HepG2 (cell line): ENCODE data around the gene CSTF1. TPM values are rescaled to one million over a fixed set of nuclear protein-coding genes. Genes with fewer than 3 reads are reported as not detected.

ENCODE experiments used
- ATAC-seq: fragments of 200-7000 bp; cut with Tn5 transposase; 3 replicates; pipeline ENCODE4 v1.9.1; 2020; ENCODE audit warnings: mild to moderate bottlenecking, moderate library complexity
- BruUV-seq: library from RNA; stranded (reverse); fragments of 400-500 nt; replicated peaks from 2 replicates; lab custom pipeline; 2021; lab: Mats Ljungman, UMichigan
- CTCF ChIA-PET: fragments of 300-600 bp; formaldehyde crosslinking; extraction: SDS; loops from one replicate; lab custom pipeline; 2021; ENCODE audit warnings: low total read pairs, inconsistent platforms, low intra/inter-chr PET ratio; lab: Yijun Ruan, JAX
- POLR2A ChIA-PET: fragments of 350-600 bp; sonication (Branson Sonifier 250); formaldehyde crosslinking; loops from one replicate; lab custom pipeline; 2020; ENCODE audit warnings: antibody characterized with exemption, inconsistent platforms; lab: Yijun Ruan, JAX
- DNase-seq: peaks from one replicate; pipeline ENCODE4 v3.0.0-alpha.2; 2015; ENCODE audit warnings: low spot score
- FAIRE-seq: peaks from 3 replicates; lab custom pipeline; 2011; peaks lifted over from hg19 to GRCh38; lab: Jason Lieb, UNC
- H2AFZ ChIP-seq: one replicate; pipeline ENCODE4 v1.6.1; 2011; ENCODE audit warnings: low read length, inconsistent platforms
- H3K27ac ChIP-seq: fragments of 300-600 bp; 3 replicates; pipeline ENCODE4 v1.8.0; 2011; ENCODE audit warnings: mixed run types, mild to moderate bottlenecking, mixed read lengths, low read length, inconsistent platforms; ENCODE audit not compliant: insufficient read depth; ENCODE audit errors: extremely low read length
- H3K27me3 ChIP-seq, 2 experiments: fragments of 200-600 bp in 1 of 2; 2 replicates in 1 of 2; 3 replicates in 1 of 2; pipeline versions ENCODE4 v1.6.0 to v1.8.0; 2011; ENCODE audit warnings: low read length in 2 of 2, mild to moderate bottlenecking in 2 of 2, moderate library complexity in 2 of 2, inconsistent platforms in 1 of 2; ENCODE audit not compliant: insufficient read depth in 2 of 2, control insufficient read depth in 1 of 2
- H3K36me3 ChIP-seq, 2 experiments: fragments of 200-600 bp in 1 of 2; replicated peaks in 1 of 2; 2 replicates in 1 of 2; 3 replicates in 1 of 2; pipeline versions ENCODE4 v1.5.1 to v1.8.0; 2011; ENCODE audit warnings: low read length in 2 of 2, inconsistent platforms in 1 of 2; ENCODE audit not compliant: insufficient read depth in 2 of 2, control insufficient read depth in 1 of 2
- H3K4me1 ChIP-seq: 2 replicates; pipeline ENCODE4 v1.5.1; 2012; ENCODE audit warnings: low read length, inconsistent platforms; ENCODE audit not compliant: insufficient read depth
- H3K4me2 ChIP-seq: 2 replicates; pipeline ENCODE4 v1.6.0; 2011; ENCODE audit warnings: low read depth, low read length, inconsistent platforms
- H3K4me3 ChIP-seq, 3 experiments: fragments of 200-600 bp in 1 of 3; sonication (generic), shearing (Covaris generic) in 1 of 3; replicated peaks in 1 of 3; 2 replicates each; pipeline ENCODE4 v1.5.1; 2011 to 2016; ENCODE audit warnings: low read length in 3 of 3, inconsistent platforms in 2 of 3, low read depth in 2 of 3, mild to moderate bottlenecking in 2 of 3, control low read depth in 1 of 3, mixed read lengths in 1 of 3; ENCODE audit not compliant: insufficient read depth in 1 of 3
- H3K79me2 ChIP-seq: one replicate; pipeline ENCODE4 v1.6.1; 2011; ENCODE audit warnings: low read length, inconsistent platforms; ENCODE audit not compliant: insufficient read depth
- H3K9ac ChIP-seq: 2 replicates; pipeline ENCODE4 v1.6.0; 2011; ENCODE audit warnings: mild to moderate bottlenecking, low read depth, low read length, inconsistent platforms; ENCODE audit not compliant: insufficient read depth
- H3K9me3 ChIP-seq: 2 replicates; pipeline ENCODE4 v1.5.1; 2012; ENCODE audit warnings: mild to moderate bottlenecking, low read length
- H4K20me1 ChIP-seq: 2 replicates; pipeline ENCODE4 v1.6.0; 2011; ENCODE audit warnings: inconsistent platforms, mild to moderate bottlenecking, low read length, moderate library complexity; ENCODE audit not compliant: insufficient read depth
- ELF4 ChIP-seq: sonication (generic); formaldehyde crosslinking; IDR thresholded peaks from 2 replicates; pipeline ENCODE4 v1.5.0; 2020; ENCODE audit warnings: missing genetic modification reagents, mild to moderate bottlenecking, moderate library complexity, borderline replicate concordance
- MED8 ChIP-seq: sonication (generic); formaldehyde crosslinking; IDR thresholded peaks from 2 replicates; pipeline ENCODE4 v1.8.1; 2023; ENCODE audit warnings: mild to moderate bottlenecking, missing genetic modification reagents; ENCODE audit not compliant: insufficient replicate concordance
- POLR2AphosphoS5 ChIP-seq: IDR thresholded peaks from 2 replicates; pipeline ENCODE4 v1.6.1; 2012; ENCODE audit warnings: low read depth, low read length
- SOX13 ChIP-seq, 3 experiments: fragments of 450-650 bp in 1 of 3; sonication (generic) in 1 of 3; formaldehyde crosslinking in 1 of 3; IDR thresholded peaks in 2 of 3; conservative IDR thresholded peaks in 1 of 3; 2 replicates each; pipeline versions ENCODE4 v1.5.0 to v1.6.1; 2016 to 2020; ENCODE audit warnings: antibody characterized with exemption in 1 of 3, mild to moderate bottlenecking in 1 of 3, missing compliant biosample characterization in 1 of 3, missing genetic modification reagents in 1 of 3, moderate library complexity in 1 of 3
- ZIK1 ChIP-seq: sonication (generic); formaldehyde crosslinking; IDR thresholded peaks from 2 replicates; pipeline ENCODE4 v1.5.0; 2020; ENCODE audit warnings: mild to moderate bottlenecking, low read depth, missing genetic modification reagents, borderline replicate concordance
- ZNF225 ChIP-seq: sonication (generic); formaldehyde crosslinking; IDR thresholded peaks from 2 replicates; pipeline ENCODE4 v1.4.0; 2020; ENCODE audit warnings: mild to moderate bottlenecking, missing genetic modification reagents
- ZNF331 ChIP-seq: sonication (generic); formaldehyde crosslinking; IDR thresholded peaks from 2 replicates; pipeline ENCODE4 v1.4.0; 2020; ENCODE audit warnings: missing genetic modification reagents
- ZNF367 ChIP-seq: sonication (generic); formaldehyde crosslinking; IDR thresholded peaks from 2 replicates; pipeline ENCODE4 v1.4.0; 2020; ENCODE audit warnings: missing genetic modification reagents, borderline replicate concordance
- ZNF574 ChIP-seq: sonication (generic); formaldehyde crosslinking; IDR thresholded peaks from 2 replicates; pipeline ENCODE4 v1.4.0; 2020; ENCODE audit warnings: missing genetic modification reagents
- ZNF629 ChIP-seq: sonication (generic); formaldehyde crosslinking; conservative IDR thresholded peaks from 2 replicates; pipeline ENCODE4 v1.5.0; 2020; ENCODE audit warnings: missing genetic modification reagents
- WGBS: methylation state at CpG from one replicate; pipeline ENCODE4 v1.1.6; 2017; ENCODE audit warnings: low lambda C conversion rate; 5-methylcytosine and 5-hydroxymethylcytosine counted together
- in situ Hi-C: cut with HindIII; loops from 2 replicates; pipeline ENCODE4 v1.10.0; 2017; ENCODE audit warnings: low pct_unique_long_range_greater_than_20kb; ENCODE audit not compliant: extremely low pct_ligation_motif_present
- intact Hi-C: fragments of 100-400 bp; cut with micrococcal nuclease; formaldehyde crosslinking; loops from one replicate; pipeline ENCODE4 v1.10.0; 2022; ENCODE audit not compliant: unreplicated experiment
- polyA plus RNA-seq, 8 experiments: library from polyadenylated mRNA; depleted of rRNA in 3 of 8; stranded (reverse) in 7 of 8; unstranded in 1 of 8; fragments of >200 nt; fragmentation: Illumina TruSeq in 4 of 8; extraction: Trizol in 4 of 8; gene quantifications; 2 replicates each; pipeline versions ENCODE4 v1.2.1 to v1.2.3, GENCODE V29; 2011 to 2016; ENCODE audit warnings: low read depth in 4 of 8, missing spikeins in 1 of 8, mixed read lengths in 1 of 8; ENCODE audit not compliant: insufficient read depth in 1 of 8
- total RNA-seq, 5 experiments: library from RNA; depleted of rRNA; stranded (reverse); fragments of >200 nt; fragmentation: Illumina TruSeq; extraction: Trizol; gene quantifications; 2 replicates each; pipeline ENCODE4 v1.2.3, GENCODE V29; 2016; ENCODE audit warnings: low read depth in 1 of 5
- TF ChIP-seq, protein P1 (sequence below): sonication (generic); formaldehyde crosslinking; IDR thresholded peaks from 2 replicates; pipeline ENCODE4 v1.5.0; 2020; ENCODE audit warnings: mild to moderate bottlenecking, missing genetic modification reagents
- TF ChIP-seq, protein P2 (sequence below): sonication (generic); formaldehyde crosslinking; IDR thresholded peaks from 2 replicates; pipeline ENCODE4 v1.5.0; 2020; ENCODE audit warnings: missing genetic modification reagents

The CSTF1 gene
- total and polyA plus RNA-seq, 2 of the 13 experiments (the other 11 are each of a cell fraction or from before 2014, with no cell fraction given) = 70.9 to 100 TPM

GRCh38 chr20:56430957-56431356 lies 38.5 kb downstream of the CSTF1 start:
- no peak for TF ChIP-seq POLR2AphosphoS5
- TF ChIP-seq ZNF629 (CRISPR knock-in tag) = peak; percentile 68
- Histone ChIP-seq H3K27me3 (no peaks in the 10 kb centered on the region), H3K9ac (no peak overlapping the region), H3K79me2 (no peaks in the 10 kb centered on the region), H4K20me1 (no peaks in the 10 kb centered on the region), H3K4me2 (no peak overlapping the region), H3K4me3 (no peak overlapping the region), H3K9me3 (no peaks in the 10 kb centered on the region), H3K36me3 (no peaks in the 10 kb centered on the region), H2AFZ (no peak overlapping the region), H3K27ac (no peak overlapping the region), H3K4me1 (no peaks in the 10 kb centered on the region)
- BruUV-seq = no TSS peak
- DNase-seq (no peak), ATAC-seq (no peak), FAIRE-seq (no peak)
- ChIA-PET POLR2A (no interaction called here), CTCF (no interaction called here)
- 26% methylated on average over 1 of the region's 1 CpG for WGBS
- in situ Hi-C loops (no loop called here), intact Hi-C loops (no loop called here)

DNA sequence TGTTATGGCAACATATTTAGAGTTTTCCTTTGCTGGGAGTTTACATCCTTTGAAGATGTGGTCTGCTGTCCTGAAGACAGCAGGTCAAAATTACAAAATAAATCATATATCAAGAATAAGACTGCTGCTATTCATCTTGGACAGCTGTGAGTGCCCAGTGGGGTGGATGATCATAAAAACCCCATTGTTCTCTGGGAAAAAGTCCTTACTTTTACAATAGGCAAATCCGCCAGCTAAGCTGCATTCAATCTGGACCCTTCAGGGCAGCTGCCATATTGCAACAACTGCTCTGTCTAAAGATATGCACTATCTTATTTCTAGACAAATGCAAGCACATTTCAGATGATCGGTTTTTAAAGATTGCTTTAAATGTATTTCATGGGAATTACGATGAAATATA lies 39.0 kb downstream of the CSTF1 start:
- Histone ChIP-seq H3K27me3 (no peaks in the 10 kb centered on the region), H3K27ac (no peak overlapping the region), H3K9me3 (no peaks in the 10 kb centered on the region), H3K4me3 (no peak overlapping the region), H3K4me1 (no peaks in the 10 kb centered on the region), H3K4me2 (no peak overlapping the region), H3K79me2 (no peaks in the 10 kb centered on the region), H3K9ac (no peak overlapping the region), H2AFZ (no peak overlapping the region), H4K20me1 (no peaks in the 10 kb centered on the region), H3K36me3 (no peaks in the 10 kb centered on the region)
- in situ Hi-C loops = no loop called here
- FAIRE-seq (no peak), ATAC-seq (no peak), DNase-seq (no peak)
- ChIA-PET POLR2A (no interaction called here), CTCF (no interaction called here)
- 63% methylated on average over 3 of the region's 3 CpGs for WGBS
- intact Hi-C loops = no loop called here
- no TSS peak for BruUV-seq
- TF ChIP-seq ZIK1 (CRISPR knock-in tag) (no peak), MED8 (CRISPR knock-in tag) (no peak), ZNF574 (no peak), ZNF331 (no peak), ELF4 (CRISPR knock-in tag) (no peak), ZNF367 (CRISPR knock-in tag) (no peak), SOX13 (IDR thresholded peaks at IDR 0.05) (no peak), SOX13 (CRISPR knock-in tag; conservative IDR thresholded peaks at IDR 0.05 in 1 of 2, IDR thresholded peaks at IDR 0.05 in 1 of 2) (no peak), ZNF225 (CRISPR knock-in tag) (no peak)
- TF ChIP-seq, protein P1, sequence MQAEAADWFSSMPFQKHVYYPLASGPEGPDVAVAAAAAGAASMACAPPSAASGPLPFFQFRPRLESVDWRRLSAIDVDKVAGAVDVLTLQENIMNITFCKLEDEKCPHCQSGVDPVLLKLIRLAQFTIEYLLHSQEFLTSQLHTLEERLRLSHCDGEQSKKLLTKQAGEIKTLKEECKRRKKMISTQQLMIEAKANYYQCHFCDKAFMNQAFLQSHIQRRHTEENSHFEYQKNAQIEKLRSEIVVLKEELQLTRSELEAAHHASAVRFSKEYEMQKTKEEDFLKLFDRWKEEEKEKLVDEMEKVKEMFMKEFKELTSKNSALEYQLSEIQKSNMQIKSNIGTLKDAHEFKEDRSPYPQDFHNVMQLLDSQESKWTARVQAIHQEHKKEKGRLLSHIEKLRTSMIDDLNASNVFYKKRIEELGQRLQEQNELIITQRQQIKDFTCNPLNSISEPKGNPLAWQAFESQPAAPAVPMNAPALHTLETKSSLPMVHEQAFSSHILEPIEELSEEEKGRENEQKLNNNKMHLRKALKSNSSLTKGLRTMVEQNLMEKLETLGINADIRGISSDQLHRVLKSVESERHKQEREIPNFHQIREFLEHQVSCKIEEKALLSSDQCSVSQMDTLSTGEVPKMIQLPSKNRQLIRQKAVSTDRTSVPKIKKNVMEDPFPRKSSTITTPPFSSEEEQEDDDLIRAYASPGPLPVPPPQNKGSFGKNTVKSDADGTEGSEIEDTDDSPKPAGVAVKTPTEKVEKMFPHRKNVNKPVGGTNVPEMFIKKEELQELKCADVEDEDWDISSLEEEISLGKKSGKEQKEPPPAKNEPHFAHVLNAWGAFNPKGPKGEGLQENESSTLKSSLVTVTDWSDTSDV = no peak
- TF ChIP-seq, protein P2, sequence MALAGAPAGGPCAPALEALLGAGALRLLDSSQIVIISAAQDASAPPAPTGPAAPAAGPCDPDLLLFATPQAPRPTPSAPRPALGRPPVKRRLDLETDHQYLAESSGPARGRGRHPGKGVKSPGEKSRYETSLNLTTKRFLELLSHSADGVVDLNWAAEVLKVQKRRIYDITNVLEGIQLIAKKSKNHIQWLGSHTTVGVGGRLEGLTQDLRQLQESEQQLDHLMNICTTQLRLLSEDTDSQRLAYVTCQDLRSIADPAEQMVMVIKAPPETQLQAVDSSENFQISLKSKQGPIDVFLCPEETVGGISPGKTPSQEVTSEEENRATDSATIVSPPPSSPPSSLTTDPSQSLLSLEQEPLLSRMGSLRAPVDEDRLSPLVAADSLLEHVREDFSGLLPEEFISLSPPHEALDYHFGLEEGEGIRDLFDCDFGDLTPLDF (CRISPR knock-in tag) = no peak
